HL-60 (cell line): Measurements from ENCODE around the gene PAGE1.

Source experiments
- CTCF ChIP-seq: IDR thresholded peaks from one replicate; pipeline ENCODE4 v1.5.1; 2011; ENCODE audit warnings: low read length, control low read depth, inconsistent platforms; ENCODE audit not compliant: insufficient read depth
- POLR2AphosphoS5 ChIP-seq: IDR thresholded peaks from 2 replicates; pipeline ENCODE4 v1.6.1; 2012; ENCODE audit warnings: low read depth

- TF ChIP-seq CTCF (no peak), POLR2AphosphoS5 (no peak)
Observed at GRCh38 chrX:49710744-49711319, 15.0 kb upstream of the PAGE1 start.
